Measurements from ENCODE around the gene HSPG2.

DNA sequence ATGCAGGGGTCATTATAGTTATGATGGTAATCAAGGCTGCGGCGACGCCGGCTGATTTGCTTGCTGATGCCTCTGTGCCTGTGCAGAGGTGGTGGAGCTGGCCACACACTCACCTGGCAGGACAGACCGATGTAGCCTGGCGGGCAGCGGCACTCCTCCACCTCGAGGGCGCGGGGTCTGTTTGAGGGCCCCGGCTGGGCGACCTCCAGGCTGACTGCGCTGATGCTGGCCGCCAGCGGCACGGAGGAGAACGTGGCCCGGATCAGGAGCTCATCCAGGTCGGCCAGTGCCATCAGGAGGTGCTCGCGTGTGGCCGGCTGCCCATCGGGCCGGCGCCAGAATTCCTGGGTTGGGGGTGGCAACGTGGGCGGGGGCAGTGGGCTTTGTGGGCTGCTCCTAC lies 72.4 kb downstream of the HSPG2 start:
- TF ChIP-seq, protein P1, sequence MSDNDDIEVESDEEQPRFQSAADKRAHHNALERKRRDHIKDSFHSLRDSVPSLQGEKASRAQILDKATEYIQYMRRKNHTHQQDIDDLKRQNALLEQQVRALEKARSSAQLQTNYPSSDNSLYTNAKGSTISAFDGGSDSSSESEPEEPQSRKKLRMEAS (IDR thresholded peaks at IDR 0.05; ENCODE audit: low read depth, low read length): no peak
- TF ChIP-seq TAF1 (IDR thresholded peaks at IDR 0.05; ENCODE audit: borderline replicate concordance, low read depth, low read length) (no peak), SPI1 (IDR thresholded peaks at IDR 0.05; ENCODE audit: borderline replicate concordance, insufficient read depth, low read depth, low read length) (no peak), RCOR1 (conservative IDR thresholded peaks at IDR 0.05; ENCODE audit: low read depth, low read length) (no peak), POLR2AphosphoS5 (IDR thresholded peaks at IDR 0.05; ENCODE audit: low read length) (no peak), RELA (IDR thresholded peaks at IDR 0.05; ENCODE audit: borderline replicate concordance, partially characterized antibody) (no peak), MEF2A (IDR thresholded peaks at IDR 0.05; ENCODE audit: insufficient read depth, low read depth, low read length) (no peak), JUNB (IDR thresholded peaks at IDR 0.05) (no peak), ZBED1 (IDR thresholded peaks at IDR 0.05; ENCODE audit: borderline replicate concordance) (no peak), NFYB (IDR thresholded peaks at IDR 0.05; ENCODE audit: insufficient read depth, low read depth, low read length) (no peak), HCFC1 (IDR thresholded peaks at IDR 0.05; ENCODE audit: low read length) (no peak)
- TF ChIP-seq, protein P2, sequence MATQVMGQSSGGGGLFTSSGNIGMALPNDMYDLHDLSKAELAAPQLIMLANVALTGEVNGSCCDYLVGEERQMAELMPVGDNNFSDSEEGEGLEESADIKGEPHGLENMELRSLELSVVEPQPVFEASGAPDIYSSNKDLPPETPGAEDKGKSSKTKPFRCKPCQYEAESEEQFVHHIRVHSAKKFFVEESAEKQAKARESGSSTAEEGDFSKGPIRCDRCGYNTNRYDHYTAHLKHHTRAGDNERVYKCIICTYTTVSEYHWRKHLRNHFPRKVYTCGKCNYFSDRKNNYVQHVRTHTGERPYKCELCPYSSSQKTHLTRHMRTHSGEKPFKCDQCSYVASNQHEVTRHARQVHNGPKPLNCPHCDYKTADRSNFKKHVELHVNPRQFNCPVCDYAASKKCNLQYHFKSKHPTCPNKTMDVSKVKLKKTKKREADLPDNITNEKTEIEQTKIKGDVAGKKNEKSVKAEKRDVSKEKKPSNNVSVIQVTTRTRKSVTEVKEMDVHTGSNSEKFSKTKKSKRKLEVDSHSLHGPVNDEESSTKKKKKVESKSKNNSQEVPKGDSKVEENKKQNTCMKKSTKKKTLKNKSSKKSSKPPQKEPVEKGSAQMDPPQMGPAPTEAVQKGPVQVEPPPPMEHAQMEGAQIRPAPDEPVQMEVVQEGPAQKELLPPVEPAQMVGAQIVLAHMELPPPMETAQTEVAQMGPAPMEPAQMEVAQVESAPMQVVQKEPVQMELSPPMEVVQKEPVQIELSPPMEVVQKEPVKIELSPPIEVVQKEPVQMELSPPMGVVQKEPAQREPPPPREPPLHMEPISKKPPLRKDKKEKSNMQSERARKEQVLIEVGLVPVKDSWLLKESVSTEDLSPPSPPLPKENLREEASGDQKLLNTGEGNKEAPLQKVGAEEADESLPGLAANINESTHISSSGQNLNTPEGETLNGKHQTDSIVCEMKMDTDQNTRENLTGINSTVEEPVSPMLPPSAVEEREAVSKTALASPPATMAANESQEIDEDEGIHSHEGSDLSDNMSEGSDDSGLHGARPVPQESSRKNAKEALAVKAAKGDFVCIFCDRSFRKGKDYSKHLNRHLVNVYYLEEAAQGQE (IDR thresholded peaks at IDR 0.05; ENCODE audit: low read depth, low read length): no peak

Data from GM12878 (cell line).